SK-N-SH (cell line): Measurements from ENCODE around the gene SLC12A4. TPM values are rescaled to one million over a fixed set of nuclear protein-coding genes. Genes with fewer than 3 reads are reported as not detected.
"Not testable (repeated sequence)": the region's sequence is repeated elsewhere in the genome, so short reads cannot be mapped to it uniquely, and the experiment has no call there.

Experiments used
- CTCF ChIA-PET: fragments of 300-600, 350-600 bp; formaldehyde crosslinking; extraction: SDS; loops from one replicate; lab custom pipeline; 2021; lab: Yijun Ruan, JAX
- POLR2A ChIA-PET: fragments of 350-600 bp; sonication (Branson Sonifier 250); formaldehyde crosslinking; extraction: SDS; loops from one replicate; lab custom pipeline; 2020; ENCODE audit warnings: antibody characterized with exemption, inconsistent platforms; lab: Yijun Ruan, JAX
- DNase-seq: peaks from one replicate; pipeline ENCODE4 v3.0.0; 2012
- H2AFZ ChIP-seq: fragments of 200-600 bp; sonication (generic); 2 replicates; pipeline ENCODE4 v1.8.1; 2016; ENCODE audit warnings: antibody characterized with exemption, mild to moderate bottlenecking, low read depth
- H3F3A ChIP-seq: fragments of 200-600 bp; sonication (generic); replicated peaks from 2 replicates; pipeline ENCODE3; 2016; ENCODE audit warnings: antibody characterized with exemption, mild to moderate bottlenecking; ENCODE audit not compliant: insufficient read depth
- H3K27ac ChIP-seq, 2 experiments: fragments of 200-500 bp in 1 of 2; fragments of 200-600 bp in 1 of 2; sonication (Bioruptor generic) in 1 of 2; sonication (generic), shearing (Covaris generic) in 1 of 2; 2 replicates each; pipeline versions ENCODE4 v1.5.1 to v1.6.1; 2014 to 2016; ENCODE audit warnings: low read depth in 2 of 2, inconsistent platforms in 1 of 2, low read length in 1 of 2, mild to moderate bottlenecking in 1 of 2, mixed read lengths in 1 of 2
- H3K27me3 ChIP-seq: fragments of 200-600 bp; sonication (generic), shearing (Covaris generic); 2 replicates; pipeline ENCODE4 v1.6.1; 2016; ENCODE audit warnings: mixed run types; ENCODE audit not compliant: insufficient read depth
- H3K36me3 ChIP-seq, 2 experiments: fragments of 200-500 bp in 1 of 2; fragments of 200-600 bp in 1 of 2; sonication (Bioruptor generic) in 1 of 2; sonication (generic) in 1 of 2; replicated peaks in 1 of 2; 2 replicates each; pipeline versions ENCODE3 to v1.5.1; 2014 to 2016; ENCODE audit warnings: low read length in 1 of 2, mild to moderate bottlenecking in 1 of 2; ENCODE audit not compliant: insufficient read depth in 2 of 2, control insufficient read depth in 1 of 2
- H3K4me1 ChIP-seq, 2 experiments: fragments of 200-500 bp in 1 of 2; fragments of 200-600 bp in 1 of 2; sonication (Bioruptor generic) in 1 of 2; sonication (generic), shearing (Covaris generic) in 1 of 2; 2 replicates each; pipeline versions ENCODE4 v1.5.1 to v1.6.1; 2014 to 2016; ENCODE audit warnings: low read depth in 1 of 2, low read length in 1 of 2, mixed run types in 1 of 2; ENCODE audit not compliant: insufficient read depth in 2 of 2, control insufficient read depth in 1 of 2
- H3K4me2 ChIP-seq: fragments of 200-600 bp; sonication (generic), shearing (Covaris generic); 2 replicates; pipeline ENCODE4 v1.6.1; 2017; ENCODE audit warnings: mixed run types
- H3K4me3 ChIP-seq, 2 experiments: fragments of 200-500 bp in 1 of 2; fragments of 200-600 bp in 1 of 2; sonication (Bioruptor generic) in 1 of 2; sonication (generic), shearing (Covaris generic) in 1 of 2; 2 replicates each; pipeline versions ENCODE4 v1.5.1 to v1.8.1; 2014 to 2016; ENCODE audit warnings: low read depth in 2 of 2, inconsistent platforms in 1 of 2, low read length in 1 of 2, mild to moderate bottlenecking in 1 of 2, mixed read lengths in 1 of 2, moderate library complexity in 1 of 2
- H3K79me2 ChIP-seq: fragments of 200-600 bp; sonication (generic); 2 replicates; pipeline ENCODE4 v1.8.1; 2017; ENCODE audit warnings: mild to moderate bottlenecking; ENCODE audit not compliant: insufficient read depth
- H3K9ac ChIP-seq: fragments of 200-600 bp; sonication (generic); 2 replicates; pipeline ENCODE4 v1.6.1; 2017; ENCODE audit warnings: mixed run types
- H3K9me2 ChIP-seq: fragments of 200-600 bp; sonication (generic); 2 replicates; pipeline ENCODE4 v1.6.1; 2017; ENCODE audit warnings: mixed run types
- H3K9me3 ChIP-seq: fragments of 200-600 bp; sonication (generic); 2 replicates; pipeline ENCODE4 v1.6.1; 2017; ENCODE audit warnings: mixed run types, mild to moderate bottlenecking, moderate library complexity
- H4K20me1 ChIP-seq: fragments of 200-600 bp; sonication (generic); 2 replicates; pipeline ENCODE4 v1.6.1; 2017; ENCODE audit warnings: mild to moderate bottlenecking, mixed run types; ENCODE audit not compliant: insufficient read depth
- ELF1 ChIP-seq: IDR thresholded peaks from 2 replicates; pipeline ENCODE4 v1.4.0; 2012
- EP300 ChIP-seq, 2 experiments: IDR thresholded peaks; 2 replicates each; pipeline versions ENCODE4 v1.4.0 to v1.6.1; 2012; ENCODE audit warnings: borderline replicate concordance in 1 of 2, low read depth in 1 of 2, low read length in 1 of 2
- FOXM1 ChIP-seq: IDR thresholded peaks from 2 replicates; pipeline ENCODE4 v1.4.0; 2012; ENCODE audit warnings: low read depth, mild to moderate bottlenecking
- JUND ChIP-seq: IDR thresholded peaks from 2 replicates; pipeline ENCODE4 v1.4.0; 2012
- MAX ChIP-seq: IDR thresholded peaks from 2 replicates; pipeline ENCODE4 v1.4.0; 2012; ENCODE audit warnings: low read depth
- MEF2A ChIP-seq: IDR thresholded peaks from 2 replicates; pipeline ENCODE4 v1.4.0; 2012; ENCODE audit warnings: low read depth, borderline replicate concordance
- PBX3 ChIP-seq: IDR thresholded peaks from 2 replicates; pipeline ENCODE4; 2012
- RAD21 ChIP-seq: IDR thresholded peaks from 2 replicates; pipeline ENCODE4 v1.6.1; 2012; ENCODE audit warnings: mild to moderate bottlenecking, low read length
- RCOR1 ChIP-seq: fragments of 150-350 bp; IDR thresholded peaks from 2 replicates; pipeline ENCODE4 v1.6.1; 2017; ENCODE audit warnings: antibody characterized with exemption, low read length
- RFX5 ChIP-seq: IDR thresholded peaks from 2 replicates; pipeline ENCODE4 v1.6.1; 2012; ENCODE audit warnings: mild to moderate bottlenecking, improper control_type of control experiment, low read length
- RXRA ChIP-seq: IDR thresholded peaks from 2 replicates; pipeline ENCODE4 v1.4.0; 2012; ENCODE audit warnings: low read depth, mild to moderate bottlenecking, borderline replicate concordance
- SMC3 ChIP-seq: IDR thresholded peaks from 2 replicates; pipeline ENCODE4 v1.6.1; 2012; ENCODE audit warnings: low read depth, low read length, improper control_type of control experiment
- YY1 ChIP-seq: IDR thresholded peaks from 2 replicates; pipeline ENCODE4 v1.4.0; 2012; ENCODE audit warnings: low read depth, mild to moderate bottlenecking
- WGBS: methylation state at CpG from one replicate; pipeline ENCODE4 v1.1.6; 2017; ENCODE audit warnings: low lambda C conversion rate; 5-methylcytosine and 5-hydroxymethylcytosine counted together
- polyA plus RNA-seq, 3 experiments: library from polyadenylated mRNA; depleted of rRNA; stranded (reverse); fragments of >200 nt; gene quantifications; 2 replicates each; pipeline ENCODE4 v1.2.3, GENCODE V29; 2012

Gene SLC12A4
- polyA plus RNA-seq, 1 of the 3 experiments (the other 2 are of a cell fraction), result 75.8 TPM

- no peak for TF ChIP-seq MEF2A
- TF ChIP-seq, all 33 proteins: peak for 0
Observed at GRCh38 chr16:67999985-68000384, 31.5 kb upstream of the SLC12A4 start.

GRCh38 chr16:67998779-67999688 is 30.6 kb upstream of the SLC12A4 start, which contains the start of gene DPEP2:
Gene DPEP2 (minus strand): TSS chr16:67999484. CDS start chr16:67993212, 6,272 bp downstream.
- H3K9me3 ChIP-seq, H3K9me2 ChIP-seq, H3K27ac ChIP-seq, H2AFZ ChIP-seq, H3K36me3 ChIP-seq, POLR2A ChIA-PET, H3F3A ChIP-seq, H3K4me2 ChIP-seq, H3K27me3 ChIP-seq, H3K4me3 ChIP-seq, H4K20me1 ChIP-seq, DNase-seq, H3K4me1 ChIP-seq, H3K9ac ChIP-seq, H3K79me2 ChIP-seq: not testable (repeated sequence)
- CTCF ChIA-PET, result interaction anchor here (1.1 kb wide), 1 partner anchor 9 kb away, joined by 3 read pairs; no protein-coding TSS in a partner anchor
- 75% methylated on average over 18 of the region's 18 CpGs for WGBS

More at GRCh38 chr16:67999985-68000384, 31.5 kb upstream of the SLC12A4 start:
- Histone ChIP-seq H2AFZ (no peak overlapping the region), H3K27ac (no peak overlapping the region), H3K4me3 (no peak overlapping the region), H3F3A (no peaks in the 10 kb centered on the region), H3K4me1 (no peaks in the 10 kb centered on the region), H3K36me3 (no peaks in the 10 kb centered on the region), H3K9ac (no peak overlapping the region), H3K79me2 (no peaks in the 10 kb centered on the region), H4K20me1 (no peaks in the 10 kb centered on the region), H3K27me3 (no peaks in the 10 kb centered on the region), H3K9me2 (no peaks in the 10 kb centered on the region), H3K9me3 (no peaks in the 10 kb centered on the region), H3K4me2 (no peak overlapping the region)
- CTCF ChIA-PET, result interaction anchor here (0.9 kb wide), 1 partner anchor 13 kb away, joined by 4 read pairs; no protein-coding TSS in a partner anchor
- POLR2A ChIA-PET, result no interaction called here
- no peak for DNase-seq
- 83% methylated on average over 2 of the region's 2 CpGs for WGBS

GRCh38 chr16:67998231-67998778 is 29.9 kb upstream of the SLC12A4 start:
- POLR2A ChIA-PET, H3F3A ChIP-seq, H3K4me3 ChIP-seq, H3K9me2 ChIP-seq, H3K27ac ChIP-seq, H3K79me2 ChIP-seq, H3K9me3 ChIP-seq, DNase-seq, H3K27me3 ChIP-seq, H3K4me1 ChIP-seq, H3K4me2 ChIP-seq, H4K20me1 ChIP-seq, H2AFZ ChIP-seq, H3K9ac ChIP-seq, H3K36me3 ChIP-seq: not testable (repeated sequence)
- 91% methylated on average over 10 of the region's 36 CpGs for WGBS
- CTCF ChIA-PET, result interaction anchor here (1.1 kb wide), 2 partner anchors 10 to 42 kb away, joined by 3 read pairs; no protein-coding TSS in a partner anchor

GRCh38 chr16:67996666-67997065 is 28.2 kb upstream of the SLC12A4 start:
- H3K36me3 ChIP-seq, result no peaks in the 10 kb centered on the region
- H3K9ac ChIP-seq, result no peak overlapping the region
- ChIA-PET CTCF (interaction anchor here (0.6 to 2.2 kb wide), 2 partner anchors 25 to 31 kb away, joined by 3 to 6 read pairs; no protein-coding TSS in a partner anchor), POLR2A (no interaction called here)
- no peak overlapping the region for H3K27ac ChIP-seq
- no peak for DNase-seq
- H4K20me1 ChIP-seq, result no peaks in the 10 kb centered on the region
- no peaks in the 10 kb centered on the region for H3K9me2 ChIP-seq
- H3F3A ChIP-seq, result no peaks in the 10 kb centered on the region
- H3K27me3 ChIP-seq, result no peaks in the 10 kb centered on the region
- H3K4me1 ChIP-seq, result peaks cover 0 to 7% of the 10 kb centered on the region in 2 experiments; a peak in 1 of 4 replicates
- H3K9me3 ChIP-seq, result no peaks in the 10 kb centered on the region
- H3K4me2 ChIP-seq, result no peak overlapping the region
- H2AFZ ChIP-seq, result no peak overlapping the region
- WGBS, result 94% methylated on average over 5 of the region's 5 CpGs
- TF ChIP-seq RXRA, result no peak
- TF ChIP-seq RAD21, result no peak
- TF ChIP-seq JUND, result no peak
- no peak for TF ChIP-seq FOXM1
- TF ChIP-seq MAX, result no peak
- TF ChIP-seq RFX5, result no peak
- TF ChIP-seq MEF2A, result no peak
- TF ChIP-seq RCOR1, result no peak
- no peak for TF ChIP-seq PBX3
- TF ChIP-seq ELF1, result no peak
- no peak for TF ChIP-seq YY1
- TF ChIP-seq EP300 (IDR thresholded peaks at IDR 0.05; ENCODE audit: borderline replicate concordance in 1 of 2, low read depth in 1 of 2, low read length in 1 of 2), result no peak
- no peak for TF ChIP-seq SMC3
- no peaks in the 10 kb centered on the region for H3K79me2 ChIP-seq
- no peak overlapping the region for H3K4me3 ChIP-seq
